Measurements from ENCODE around the gene FUCA2. TPM values are rescaled to one million over a fixed set of nuclear protein-coding genes. Genes with fewer than 3 reads are reported as not detected.

Gene FUCA2
- polyA plus RNA-seq (2012; rRNA removed) = 37.6 and 41.0 TPM in 2 replicates
- polyA plus RNA-seq (2012; cell fraction: cytosol; rRNA removed) = 48.7 and 49.5 TPM in 2 replicates
- polyA plus RNA-seq (2012; cell fraction: nucleus; rRNA removed) = 30.1 and 37.8 TPM in 2 replicates

GRCh38 chr6:143510991-143511891, at the start of gene FUCA2:
Gene FUCA2, minus strand, starts transcription at chr6:143511720. Its CDS starts 86 bp downstream, at chr6:143511634.
- DNase-seq = peak; percentile 86
- H3K36me3 ChIP-seq (replicated peaks in 1 of 2; ENCODE audit: control insufficient read depth in 1 of 2, insufficient read depth in 2 of 2, low read length in 1 of 2) = peaks cover 5 to 14% of the 10 kb centered on the region in 2 experiments
- H3K9me2 ChIP-seq = no peaks in the 10 kb centered on the region
- H4K20me1 ChIP-seq (ENCODE audit: insufficient read depth) = no peaks in the 10 kb centered on the region
- peak within 1 kb of the TSS; percentile 82 for H2AFZ ChIP-seq (ENCODE audit: low read depth)
- H3K4me2 ChIP-seq = peak within 1 kb of the TSS; percentile 73
- H3K27me3 ChIP-seq (ENCODE audit: insufficient read depth) = no peaks in the 10 kb centered on the region
- WGBS (ENCODE audit: low lambda C conversion rate) = 6% methylated on average over 21 of the region's 63 CpGs
- peaks cover 0 to 13% of the 10 kb centered on the region in 2 experiments; a peak in 2 of 4 replicates for H3K4me1 ChIP-seq (ENCODE audit: control insufficient read depth in 1 of 2, insufficient read depth in 2 of 2, low read depth in 1 of 2, low read length in 1 of 2)
- POLR2A ChIA-PET = interaction anchor here (0.5 to 1.8 kb wide), 4 partner anchors 25 to 842 kb away, joined by 3 to 5 read pairs (median 3); partner anchors contain the start of genes ADAT2 and PEX3
- H3K9ac ChIP-seq = peak within 1 kb of the TSS; percentile 74
- no peaks in the 10 kb centered on the region for H3F3A ChIP-seq (replicated peaks; ENCODE audit: insufficient read depth)
- CTCF ChIA-PET = interaction anchor here (0.8 to 1.3 kb wide), 2 partner anchors 10 to 25 kb away, joined by 3 read pairs; no protein-coding TSS in a partner anchor
- peak within 1 kb of the TSS; percentile 53 to 82 for H3K27ac ChIP-seq (ENCODE audit: low read depth in 2 of 2, low read length in 1 of 2)
- no peaks in the 10 kb centered on the region for H3K9me3 ChIP-seq
- peak within 1 kb of the TSS; percentile 59 to 67 for H3K4me3 ChIP-seq (ENCODE audit: low read depth in 2 of 2, low read length in 1 of 2)
- peaks cover 21% of the 10 kb centered on the region for H3K79me2 ChIP-seq (ENCODE audit: insufficient read depth)
- TF ChIP-seq SIN3A (IDR thresholded peaks at IDR 0.05; ENCODE audit: borderline replicate concordance, low read depth, low read length) = peak; percentile 48; the same call in 1 of the 2 replicates
- peak; percentile 72 for TF ChIP-seq GABPA (IDR thresholded peaks at IDR 0.05; ENCODE audit: low read depth)
- 0 out of 2 replicates have a peak, but pooled peaks have one; percentile 11 for TF ChIP-seq RAD21 (IDR thresholded peaks at IDR 0.05; ENCODE audit: low read length)
- TF ChIP-seq IRF3 (IDR thresholded peaks at IDR 0.05; ENCODE audit: low read depth, low read length) = no peak
- TF ChIP-seq JUND (IDR thresholded peaks at IDR 0.05) = no peak
- no peak for TF ChIP-seq REST (IDR thresholded peaks at IDR 0.05; ENCODE audit: low read depth, low read length)
- no peak; the same call in none of the 2 replicates for TF ChIP-seq MXI1 (IDR thresholded peaks at IDR 0.05; ENCODE audit: low read depth, low read length)
- no peak for TF ChIP-seq RXRA (IDR thresholded peaks at IDR 0.05; ENCODE audit: borderline replicate concordance, low read depth)
- no peak for TF ChIP-seq CTCF (IDR thresholded peaks at IDR 0.05)
- TF ChIP-seq GATA2 (CRISPR knock-in tag; IDR thresholded peaks at IDR 0.05) = no peak
- peak; percentile 76 for TF ChIP-seq ELF1 (IDR thresholded peaks at IDR 0.05)
- no peak for TF ChIP-seq TEAD4 (IDR thresholded peaks at IDR 0.05; ENCODE audit: borderline replicate concordance, insufficient read depth)
- peak; percentile 87 for TF ChIP-seq USF1 (IDR thresholded peaks at IDR 0.05; ENCODE audit: borderline replicate concordance, low read depth)
- peak; percentile 50 for TF ChIP-seq POLR2AphosphoS5 (IDR thresholded peaks at IDR 0.05; ENCODE audit: low read depth, low read length)
- TF ChIP-seq MEF2A (IDR thresholded peaks at IDR 0.05; ENCODE audit: borderline replicate concordance, low read depth) = no peak
- peak; percentile 38; the same call in 1 of the 2 replicates for TF ChIP-seq MAX (IDR thresholded peaks at IDR 0.05; ENCODE audit: low read depth)
- TF ChIP-seq NFIC (IDR thresholded peaks at IDR 0.05; ENCODE audit: borderline replicate concordance) = no peak; the same call in none of the 2 replicates
- peak; percentile 65 for TF ChIP-seq TAF1 (IDR thresholded peaks at IDR 0.05; ENCODE audit: borderline replicate concordance, low read depth, low read length)
- no peak for TF ChIP-seq FOXJ3 (CRISPR knock-in tag; IDR thresholded peaks at IDR 0.05)
- TF ChIP-seq ZBTB33 (IDR thresholded peaks at IDR 0.05; ENCODE audit: borderline replicate concordance, low read depth) = no peak
- no peak for TF ChIP-seq YY1 (IDR thresholded peaks at IDR 0.05; ENCODE audit: low read depth)
- TF ChIP-seq TCF12 (IDR thresholded peaks at IDR 0.05) = 0 out of 2 replicates have a peak, but pooled peaks have one; percentile 13

All from SK-N-SH (cell line).